HL-60 (cell line): ENCODE results near the gene RAI14.

Experiments
- DNase-seq, 2 experiments: peaks; one replicate each; pipeline ENCODE4 v3.0.0-alpha.2; 2010 to 2020; ENCODE audit warnings: low read depth in 1 of 2, low spot score in 1 of 2
- H3K27ac ChIP-seq: fragments of 250-450 bp; sonication (Bioruptor Pico); replicated peaks from 2 replicates; pipeline ENCODE4 v1.5.1; 2020; ENCODE audit warnings: mild to moderate bottlenecking, moderate library complexity
- H3K27me3 ChIP-seq: fragments of 250-450 bp; sonication (Bioruptor Pico); 2 replicates; pipeline ENCODE4 v1.5.1; 2021; ENCODE audit warnings: mild to moderate bottlenecking, moderate library complexity; ENCODE audit not compliant: insufficient read depth, poor library complexity, severe bottlenecking
- H3K4me3 ChIP-seq: replicated peaks from 2 replicates; pipeline ENCODE4 v1.5.1; 2011; ENCODE audit warnings: mild to moderate bottlenecking, control low read depth, low read length; ENCODE audit not compliant: insufficient read depth
- GABPA ChIP-seq: IDR thresholded peaks from 2 replicates; pipeline ENCODE4 v1.6.1; 2012; ENCODE audit warnings: low read depth
- POLR2AphosphoS5 ChIP-seq: IDR thresholded peaks from 2 replicates; pipeline ENCODE4 v1.6.1; 2012; ENCODE audit warnings: low read depth
- SPI1 ChIP-seq: IDR thresholded peaks from 2 replicates; pipeline ENCODE4 v1.6.1; 2012; ENCODE audit warnings: low read depth, mild to moderate bottlenecking, borderline replicate concordance
- TF ChIP-seq, protein P1 (sequence below): IDR thresholded peaks from 2 replicates; pipeline ENCODE4 v1.6.1; 2012; ENCODE audit warnings: low read depth; ENCODE audit not compliant: insufficient replicate concordance
- TF ChIP-seq, protein P2 (sequence below): IDR thresholded peaks from one replicate; pipeline ENCODE4 v1.5.1; 2011; ENCODE audit warnings: low read length, control low read depth, inconsistent platforms; ENCODE audit not compliant: insufficient read depth

RAI14 gene

GRCh38 chr5:34716986-34717385 lies 60.9 kb downstream of the RAI14 start:
- Histone ChIP-seq H3K4me3 (no peak overlapping the region), H3K27ac (no peak overlapping the region), H3K27me3 (peaks cover 3% of the 10 kb centered on the region)
- TF ChIP-seq, protein P1, sequence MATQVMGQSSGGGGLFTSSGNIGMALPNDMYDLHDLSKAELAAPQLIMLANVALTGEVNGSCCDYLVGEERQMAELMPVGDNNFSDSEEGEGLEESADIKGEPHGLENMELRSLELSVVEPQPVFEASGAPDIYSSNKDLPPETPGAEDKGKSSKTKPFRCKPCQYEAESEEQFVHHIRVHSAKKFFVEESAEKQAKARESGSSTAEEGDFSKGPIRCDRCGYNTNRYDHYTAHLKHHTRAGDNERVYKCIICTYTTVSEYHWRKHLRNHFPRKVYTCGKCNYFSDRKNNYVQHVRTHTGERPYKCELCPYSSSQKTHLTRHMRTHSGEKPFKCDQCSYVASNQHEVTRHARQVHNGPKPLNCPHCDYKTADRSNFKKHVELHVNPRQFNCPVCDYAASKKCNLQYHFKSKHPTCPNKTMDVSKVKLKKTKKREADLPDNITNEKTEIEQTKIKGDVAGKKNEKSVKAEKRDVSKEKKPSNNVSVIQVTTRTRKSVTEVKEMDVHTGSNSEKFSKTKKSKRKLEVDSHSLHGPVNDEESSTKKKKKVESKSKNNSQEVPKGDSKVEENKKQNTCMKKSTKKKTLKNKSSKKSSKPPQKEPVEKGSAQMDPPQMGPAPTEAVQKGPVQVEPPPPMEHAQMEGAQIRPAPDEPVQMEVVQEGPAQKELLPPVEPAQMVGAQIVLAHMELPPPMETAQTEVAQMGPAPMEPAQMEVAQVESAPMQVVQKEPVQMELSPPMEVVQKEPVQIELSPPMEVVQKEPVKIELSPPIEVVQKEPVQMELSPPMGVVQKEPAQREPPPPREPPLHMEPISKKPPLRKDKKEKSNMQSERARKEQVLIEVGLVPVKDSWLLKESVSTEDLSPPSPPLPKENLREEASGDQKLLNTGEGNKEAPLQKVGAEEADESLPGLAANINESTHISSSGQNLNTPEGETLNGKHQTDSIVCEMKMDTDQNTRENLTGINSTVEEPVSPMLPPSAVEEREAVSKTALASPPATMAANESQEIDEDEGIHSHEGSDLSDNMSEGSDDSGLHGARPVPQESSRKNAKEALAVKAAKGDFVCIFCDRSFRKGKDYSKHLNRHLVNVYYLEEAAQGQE: no peak
- TF ChIP-seq GABPA (no peak), POLR2AphosphoS5 (no peak), SPI1 (no peak)
- TF ChIP-seq, protein P2, sequence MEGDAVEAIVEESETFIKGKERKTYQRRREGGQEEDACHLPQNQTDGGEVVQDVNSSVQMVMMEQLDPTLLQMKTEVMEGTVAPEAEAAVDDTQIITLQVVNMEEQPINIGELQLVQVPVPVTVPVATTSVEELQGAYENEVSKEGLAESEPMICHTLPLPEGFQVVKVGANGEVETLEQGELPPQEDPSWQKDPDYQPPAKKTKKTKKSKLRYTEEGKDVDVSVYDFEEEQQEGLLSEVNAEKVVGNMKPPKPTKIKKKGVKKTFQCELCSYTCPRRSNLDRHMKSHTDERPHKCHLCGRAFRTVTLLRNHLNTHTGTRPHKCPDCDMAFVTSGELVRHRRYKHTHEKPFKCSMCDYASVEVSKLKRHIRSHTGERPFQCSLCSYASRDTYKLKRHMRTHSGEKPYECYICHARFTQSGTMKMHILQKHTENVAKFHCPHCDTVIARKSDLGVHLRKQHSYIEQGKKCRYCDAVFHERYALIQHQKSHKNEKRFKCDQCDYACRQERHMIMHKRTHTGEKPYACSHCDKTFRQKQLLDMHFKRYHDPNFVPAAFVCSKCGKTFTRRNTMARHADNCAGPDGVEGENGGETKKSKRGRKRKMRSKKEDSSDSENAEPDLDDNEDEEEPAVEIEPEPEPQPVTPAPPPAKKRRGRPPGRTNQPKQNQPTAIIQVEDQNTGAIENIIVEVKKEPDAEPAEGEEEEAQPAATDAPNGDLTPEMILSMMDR: no peak
- DNase-seq: no peak

DNA sequence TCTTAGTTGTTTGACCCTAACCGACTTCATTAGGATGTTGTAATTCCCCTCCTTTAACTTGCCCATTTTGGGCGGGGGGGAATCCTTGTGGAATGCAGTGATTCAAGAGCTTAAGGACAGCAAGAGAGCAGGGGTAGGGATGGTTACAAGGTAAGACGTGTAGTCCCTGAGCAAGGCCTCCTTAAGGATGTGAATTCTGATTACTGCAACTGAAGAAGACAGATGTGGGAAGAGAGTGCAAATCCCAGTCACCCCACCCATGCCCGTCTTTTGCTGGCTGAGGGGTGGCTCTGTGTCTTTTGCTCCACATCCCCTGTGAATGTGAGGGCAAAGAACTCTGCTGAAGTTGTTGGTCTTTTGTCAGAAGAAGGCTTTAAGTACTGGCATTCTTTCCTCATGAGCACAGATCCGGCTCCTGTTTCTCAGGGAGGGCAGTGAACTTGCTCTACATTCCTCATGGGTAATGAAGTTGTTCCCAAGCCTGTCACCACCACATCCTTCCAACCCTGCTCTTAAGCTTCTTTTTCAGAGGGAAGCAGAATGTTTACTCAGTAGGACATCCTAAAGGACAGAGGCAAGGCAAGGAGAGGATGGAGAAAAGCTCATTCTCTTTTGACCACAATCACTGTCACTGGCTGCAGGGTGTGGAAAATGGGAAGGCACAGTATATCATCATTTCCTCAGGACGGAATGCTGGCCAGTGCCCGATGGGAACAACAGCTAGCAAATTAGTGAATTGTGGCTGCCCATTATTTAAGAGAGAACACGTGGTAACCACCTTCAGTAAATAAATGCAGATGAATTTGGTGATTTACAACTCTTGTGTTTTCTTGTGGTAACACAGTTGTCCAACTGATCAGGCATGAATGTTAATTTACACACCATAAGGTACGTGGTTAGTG lies 61.5 kb downstream of the RAI14 start:
- Histone ChIP-seq H3K27me3 (peaks cover 3% of the 10 kb centered on the region), H3K4me3 (no peak overlapping the region), H3K27ac (no peak overlapping the region)
- no peak for DNase-seq
- TF ChIP-seq, protein P1: no peak
- TF ChIP-seq GABPA: no peak
- no peak for TF ChIP-seq SPI1
- TF ChIP-seq, protein P2: no peak
- no peak for TF ChIP-seq POLR2AphosphoS5

DNA sequence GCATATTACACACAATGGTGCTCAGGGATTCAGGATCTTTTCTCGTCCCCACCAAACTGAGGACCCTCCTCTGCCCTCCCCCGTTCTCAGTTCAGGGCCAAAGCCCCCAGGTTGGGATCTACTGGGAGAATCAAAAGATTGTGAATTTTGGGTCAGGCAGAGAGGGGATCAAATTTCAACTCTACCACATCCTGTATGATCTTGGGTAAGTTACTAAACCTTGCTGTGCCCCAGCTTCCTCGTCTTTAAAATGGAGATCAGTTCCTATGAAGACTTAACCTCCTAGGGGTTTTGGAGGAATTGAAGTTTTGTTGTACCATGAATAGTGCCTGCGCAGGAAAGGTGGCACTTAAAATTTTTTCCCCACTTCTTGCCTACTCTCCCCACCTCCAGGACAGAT lies 62.4 kb downstream of the RAI14 start:
- TF ChIP-seq, protein P1: no peak
- TF ChIP-seq GABPA (no peak), SPI1 (no peak), POLR2AphosphoS5 (no peak)
- TF ChIP-seq, protein P2: no peak
- Histone ChIP-seq H3K27me3 (peaks cover 3% of the 10 kb centered on the region), H3K27ac (no peak overlapping the region), H3K4me3 (no peak overlapping the region)
- no peak for DNase-seq
